ENCODE data around the gene NCAM1. TPM values are rescaled to one million over a fixed set of nuclear protein-coding genes. Genes with fewer than 3 reads are reported as not detected.

NCAM1 gene
- total RNA-seq, 4 donors from 2014 or later = 0.98 to 1.3 (median 1.2) TPM

DNA sequence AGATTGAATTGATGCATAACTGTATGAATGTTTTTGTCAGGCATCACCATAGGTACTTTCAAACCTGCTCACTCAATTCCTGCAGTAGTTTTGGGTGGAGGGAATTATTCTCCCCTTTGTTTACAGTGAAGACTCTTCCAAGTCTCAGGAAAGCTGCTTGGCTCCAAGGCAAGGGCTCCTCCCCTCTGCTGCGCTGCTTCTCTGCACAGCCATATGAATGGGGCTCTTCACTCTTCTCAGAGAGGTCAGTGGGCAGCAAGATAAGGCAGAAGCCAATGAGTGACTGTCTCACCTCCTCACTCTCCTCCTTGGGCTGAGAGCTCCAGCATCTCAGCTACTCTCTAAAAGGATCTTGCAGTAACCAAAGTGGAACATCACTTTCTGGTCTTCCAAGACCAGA is 187.4 kb downstream of the NCAM1 start:
- TF ChIP-seq, protein P1, sequence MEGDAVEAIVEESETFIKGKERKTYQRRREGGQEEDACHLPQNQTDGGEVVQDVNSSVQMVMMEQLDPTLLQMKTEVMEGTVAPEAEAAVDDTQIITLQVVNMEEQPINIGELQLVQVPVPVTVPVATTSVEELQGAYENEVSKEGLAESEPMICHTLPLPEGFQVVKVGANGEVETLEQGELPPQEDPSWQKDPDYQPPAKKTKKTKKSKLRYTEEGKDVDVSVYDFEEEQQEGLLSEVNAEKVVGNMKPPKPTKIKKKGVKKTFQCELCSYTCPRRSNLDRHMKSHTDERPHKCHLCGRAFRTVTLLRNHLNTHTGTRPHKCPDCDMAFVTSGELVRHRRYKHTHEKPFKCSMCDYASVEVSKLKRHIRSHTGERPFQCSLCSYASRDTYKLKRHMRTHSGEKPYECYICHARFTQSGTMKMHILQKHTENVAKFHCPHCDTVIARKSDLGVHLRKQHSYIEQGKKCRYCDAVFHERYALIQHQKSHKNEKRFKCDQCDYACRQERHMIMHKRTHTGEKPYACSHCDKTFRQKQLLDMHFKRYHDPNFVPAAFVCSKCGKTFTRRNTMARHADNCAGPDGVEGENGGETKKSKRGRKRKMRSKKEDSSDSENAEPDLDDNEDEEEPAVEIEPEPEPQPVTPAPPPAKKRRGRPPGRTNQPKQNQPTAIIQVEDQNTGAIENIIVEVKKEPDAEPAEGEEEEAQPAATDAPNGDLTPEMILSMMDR (IDR thresholded peaks at IDR 0.05; ENCODE audit: low read depth) = no peak

- TF ChIP-seq, protein P1 (IDR thresholded peaks at IDR 0.05; ENCODE audit: low read depth) = no peak
These were observed 190.3 kb downstream of the NCAM1 start for GRCh38 chr11:113151521-113151920.

DNA sequence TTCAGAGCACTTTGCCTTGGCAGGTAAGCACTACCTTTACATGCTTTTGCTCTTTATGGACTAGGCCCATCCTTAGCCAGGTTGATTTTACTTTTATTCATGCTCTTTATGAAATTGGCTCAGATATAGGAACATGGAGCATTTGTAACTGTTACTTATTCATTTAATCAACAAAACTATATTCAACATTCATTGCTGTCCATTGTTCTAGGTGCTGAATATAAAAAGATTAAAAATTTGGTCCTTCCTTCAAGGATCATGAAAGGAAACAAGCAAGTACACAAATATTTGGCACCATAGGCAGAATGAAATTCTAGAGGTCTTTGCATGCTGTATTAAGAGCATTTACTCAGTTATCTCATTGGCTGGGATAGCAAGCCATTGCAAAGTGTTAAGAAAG is 191.3 kb downstream of the NCAM1 start:
- TF ChIP-seq, protein P1 (IDR thresholded peaks at IDR 0.05; ENCODE audit: low read depth) = no peak

- TF ChIP-seq, protein P1 (IDR thresholded peaks at IDR 0.05; ENCODE audit: low read depth) = no peak
These were observed 192.6 kb downstream of the NCAM1 start for GRCh38 chr11:113153847-113154246.

DNA sequence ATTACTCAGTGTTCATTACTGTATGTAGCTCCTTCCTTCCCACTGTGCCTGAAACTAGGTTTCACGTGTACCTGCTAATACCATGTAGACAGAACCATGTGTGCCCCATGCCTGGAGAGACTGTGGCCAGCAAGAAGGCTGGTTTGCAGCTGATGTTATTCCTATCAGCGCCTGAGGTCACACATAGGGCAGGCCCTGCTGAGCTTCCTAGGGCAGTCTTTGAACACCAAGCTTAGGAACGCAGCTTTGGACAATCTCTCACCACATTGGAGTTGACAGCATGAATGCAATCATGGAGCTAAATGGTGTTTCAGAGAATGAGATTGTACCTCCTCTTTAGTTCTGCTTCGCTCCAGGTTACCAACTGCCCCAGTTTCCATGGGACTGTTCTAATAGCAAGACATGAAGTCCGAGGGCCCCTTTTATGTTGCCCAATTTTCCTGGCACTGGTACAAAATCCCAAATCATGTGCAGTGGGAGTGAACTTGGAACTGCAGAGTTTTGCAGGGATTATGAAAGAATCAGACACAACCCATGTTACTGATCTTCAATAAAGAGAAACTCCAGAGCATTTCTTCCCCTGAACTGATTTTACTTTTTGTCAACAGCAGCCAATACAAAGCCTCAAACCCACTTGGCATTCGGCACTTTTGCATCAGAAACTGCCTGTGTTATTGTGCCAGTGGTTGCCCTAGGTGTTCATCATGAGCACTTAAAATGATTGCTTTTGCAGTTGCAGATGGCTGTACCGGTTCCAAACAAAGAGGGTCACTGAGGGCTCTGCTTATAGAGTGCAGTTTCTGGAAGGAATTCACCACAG is 199.0 kb downstream of the NCAM1 start:
- TF ChIP-seq, protein P1 (IDR thresholded peaks at IDR 0.05; ENCODE audit: low read depth) = no peak

- TF ChIP-seq, protein P1 (IDR thresholded peaks at IDR 0.05; ENCODE audit: low read depth) = no peak
These were observed 199.5 kb downstream of the NCAM1 start for GRCh38 chr11:113160808-113161124.

DNA sequence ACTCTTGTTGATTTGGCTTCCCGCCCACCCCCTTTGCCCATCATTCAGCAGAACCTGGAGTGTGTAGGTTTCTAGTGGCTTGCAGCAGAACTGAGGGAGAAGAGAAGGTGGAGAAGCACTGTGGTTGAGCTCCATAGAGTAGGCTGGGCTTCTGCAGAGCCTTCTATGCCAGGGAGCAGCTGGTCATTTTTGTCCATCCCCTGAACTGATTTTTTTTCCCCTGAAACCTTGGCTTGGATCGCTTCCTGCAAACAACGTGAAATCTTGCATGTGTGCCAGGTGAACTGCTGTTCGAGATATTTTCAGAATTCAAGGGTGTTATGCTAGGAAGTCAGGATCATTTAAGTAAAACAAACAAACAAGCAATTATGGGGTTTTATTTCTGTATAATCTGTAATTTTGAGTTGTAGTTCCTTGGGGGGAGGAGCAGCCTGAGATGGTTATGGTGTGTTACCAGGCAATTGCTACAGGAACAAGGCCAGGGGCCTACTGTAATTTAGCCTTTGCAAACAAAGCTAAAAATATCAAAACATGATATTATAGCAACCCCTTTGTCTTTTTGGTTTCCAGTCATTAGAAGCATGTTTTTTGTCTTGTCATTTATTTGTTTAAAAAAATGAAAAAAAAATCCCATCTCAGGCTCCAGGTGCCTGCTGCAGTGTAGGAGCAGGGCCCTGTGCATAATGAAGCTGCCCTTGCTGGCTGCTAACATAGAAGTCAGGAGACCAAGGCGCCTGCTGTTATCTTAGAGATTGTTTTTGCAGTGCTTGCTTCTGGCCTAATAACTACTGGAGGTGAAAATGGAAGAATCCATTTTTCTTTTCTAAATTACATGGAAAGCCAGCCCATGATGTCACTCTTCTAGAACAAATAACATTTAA is 200.7 kb downstream of the NCAM1 start:
- TF ChIP-seq, protein P1 (IDR thresholded peaks at IDR 0.05; ENCODE audit: low read depth) = no peak
